HEK293 (cell line): ENCODE measurements around the gene LDLRAD4.

ENCODE experiments used
- CTCF ChIA-PET: fragments of 350-600 bp; formaldehyde crosslinking; extraction: SDS; loops from one replicate; lab custom pipeline; 2021; ENCODE audit warnings: antibody characterized with exemption; lab: Yijun Ruan, JAX
- POLR2A ChIA-PET: fragments of 300-600 bp; formaldehyde crosslinking; extraction: SDS; loops from one replicate; lab custom pipeline; 2020; ENCODE audit warnings: antibody characterized with exemption, inconsistent platforms; lab: Yijun Ruan, JAX
- H3K27ac ChIP-seq: fragments of 200-500 bp; sonication (Bioruptor generic); 2 replicates; pipeline ENCODE4 v1.5.1; 2014; ENCODE audit warnings: low read depth, low read length, control low read depth, inconsistent platforms; ENCODE audit errors: extremely low read depth
- H3K36me3 ChIP-seq, 2 experiments: fragments of 200-500 bp in 1 of 2; sonication (Bioruptor generic) in 1 of 2; 1 replicate in 1 of 2; 2 replicates in 1 of 2; pipeline ENCODE4 v1.5.1; 2014 to 2017; ENCODE audit warnings: inconsistent platforms in 2 of 2, low read length in 2 of 2; ENCODE audit not compliant: control insufficient read depth in 2 of 2, insufficient read depth in 1 of 2
- H3K4me1 ChIP-seq: fragments of 200-500 bp; sonication (Bioruptor generic); 2 replicates; pipeline ENCODE4 v1.5.1; 2014; ENCODE audit warnings: mild to moderate bottlenecking, low read length, inconsistent platforms; ENCODE audit not compliant: control insufficient read depth, insufficient read depth
- H3K4me3 ChIP-seq: 2 replicates; pipeline ENCODE4 v1.5.1; 2011; ENCODE audit warnings: low read depth, mild to moderate bottlenecking, control low read depth, low read length, moderate library complexity
- H3K9me3 ChIP-seq: fragments of 200-500 bp; sonication (Bioruptor generic); 2 replicates; pipeline ENCODE4 v1.5.1; 2014; ENCODE audit warnings: low read depth, low read length, inconsistent platforms; ENCODE audit not compliant: control insufficient read depth, insufficient read depth
- GLI2 ChIP-seq: fragments of 450-650 bp; formaldehyde crosslinking; IDR thresholded peaks from 2 replicates; pipeline ENCODE4; 2017; ENCODE audit warnings: missing biosample characterization, missing genetic modification characterization, low read depth, borderline replicate concordance
- HOXC10 ChIP-seq: sonication (generic); formaldehyde crosslinking; IDR thresholded peaks from 2 replicates; pipeline ENCODE4 v1.8.1; 2023; ENCODE audit warnings: mild to moderate bottlenecking, missing genetic modification reagents
- MEIS1 ChIP-seq: sonication (generic); formaldehyde crosslinking; IDR thresholded peaks from 2 replicates; pipeline ENCODE4 v1.8.1; 2022; ENCODE audit warnings: missing genetic modification reagents, mild to moderate bottlenecking, borderline replicate concordance
- SCRT2 ChIP-seq: fragments of 450-650 bp; formaldehyde crosslinking; IDR thresholded peaks from 2 replicates; pipeline ENCODE4 v1.5.1; 2016; ENCODE audit warnings: missing biosample characterization, missing genetic modification characterization
- YY2 ChIP-seq: fragments of 450-650 bp; formaldehyde crosslinking; IDR thresholded peaks from 2 replicates; pipeline ENCODE4 v1.5.1; 2016; ENCODE audit warnings: missing biosample characterization, missing genetic modification characterization
- ZFP41 ChIP-seq: fragments of 450-650 bp; formaldehyde crosslinking; IDR thresholded peaks from 2 replicates; pipeline ENCODE4 v1.5.1; 2016; ENCODE audit warnings: missing biosample characterization, missing genetic modification characterization, borderline replicate concordance
- ZNF174 ChIP-seq: fragments of 450-650 bp; formaldehyde crosslinking; IDR thresholded peaks from 2 replicates; pipeline ENCODE4 v1.5.0; 2017; ENCODE audit warnings: missing biosample characterization, mild to moderate bottlenecking, missing genetic modification characterization
- ZNF214 ChIP-seq: fragments of 450-650 bp; formaldehyde crosslinking; IDR thresholded peaks from 2 replicates; pipeline ENCODE4 v1.5.1; 2017; ENCODE audit warnings: missing biosample characterization, mild to moderate bottlenecking, missing genetic modification characterization, borderline replicate concordance
- ZNF248 ChIP-seq: fragments of 450-650 bp; formaldehyde crosslinking; IDR thresholded peaks from 2 replicates; pipeline ENCODE4 v1.5.1; 2017; ENCODE audit warnings: missing biosample characterization, missing genetic modification characterization
- ZNF274 ChIP-seq, 2 experiments: fragments of 200-500 bp in 1 of 2; fragments of 450-650 bp in 1 of 2; sonication (Bioruptor generic) in 1 of 2; formaldehyde crosslinking in 1 of 2; IDR thresholded peaks; 2 replicates each; pipeline versions ENCODE4 v1.5.1 to v1.6.1; 2014 to 2016; ENCODE audit warnings: borderline replicate concordance in 1 of 2, inconsistent platforms in 1 of 2, low read length in 1 of 2, missing biosample characterization in 1 of 2, missing genetic modification characterization in 1 of 2
- ZNF433 ChIP-seq: fragments of 450-650 bp; formaldehyde crosslinking; IDR thresholded peaks from 2 replicates; pipeline ENCODE4 v1.5.1; 2016; ENCODE audit warnings: missing biosample characterization, missing genetic modification characterization, low read depth
- ZNF521 ChIP-seq: fragments of 450-650 bp; formaldehyde crosslinking; IDR thresholded peaks from 2 replicates; pipeline ENCODE4 v1.5.1; 2017; ENCODE audit warnings: missing biosample characterization, mild to moderate bottlenecking, missing genetic modification characterization
- ZNF548 ChIP-seq: fragments of 450-650 bp; formaldehyde crosslinking; IDR thresholded peaks from 2 replicates; pipeline ENCODE4 v1.5.1; 2016; ENCODE audit warnings: missing biosample characterization, missing genetic modification characterization
- ZNF600 ChIP-seq: fragments of 450-650 bp; formaldehyde crosslinking; IDR thresholded peaks from 2 replicates; pipeline ENCODE4 v1.5.1; 2016; ENCODE audit warnings: missing biosample characterization, missing genetic modification characterization
- ZNF701 ChIP-seq: fragments of 450-650 bp; formaldehyde crosslinking; IDR thresholded peaks from 2 replicates; pipeline ENCODE4 v1.5.1; 2016; ENCODE audit warnings: missing biosample characterization, missing genetic modification characterization
- ZNF707 ChIP-seq: fragments of 450-650 bp; formaldehyde crosslinking; IDR thresholded peaks from 2 replicates; pipeline ENCODE4 v1.5.1; 2016; ENCODE audit warnings: missing biosample characterization, missing genetic modification characterization
- ZNF791 ChIP-seq: fragments of 450-650 bp; formaldehyde crosslinking; IDR thresholded peaks from 2 replicates; pipeline ENCODE4 v1.5.1; 2016; ENCODE audit warnings: missing biosample characterization, missing genetic modification characterization
- ZNF830 ChIP-seq: fragments of 450-650 bp; IDR thresholded peaks from 2 replicates; pipeline ENCODE4 v1.5.0; 2018; ENCODE audit warnings: missing biosample characterization, missing genetic modification characterization, low read depth, mild to moderate bottlenecking, moderate library complexity
- TF ChIP-seq, protein P1 (sequence below): fragments of 450-650 bp; formaldehyde crosslinking; IDR thresholded peaks from 2 replicates; pipeline ENCODE4 v1.5.1; 2016; ENCODE audit warnings: missing biosample characterization, missing genetic modification characterization
- TF ChIP-seq, protein P2 (sequence below): fragments of 450-650 bp; formaldehyde crosslinking; IDR thresholded peaks from 2 replicates; pipeline ENCODE4 v1.5.1; 2016; ENCODE audit warnings: missing biosample characterization, missing genetic modification characterization
- TF ChIP-seq, protein P3 (sequence below): fragments of 450-650 bp; formaldehyde crosslinking; IDR thresholded peaks from 2 replicates; pipeline ENCODE4 v1.5.1; 2017; ENCODE audit warnings: missing biosample characterization, missing genetic modification characterization

The LDLRAD4 gene

DNA sequence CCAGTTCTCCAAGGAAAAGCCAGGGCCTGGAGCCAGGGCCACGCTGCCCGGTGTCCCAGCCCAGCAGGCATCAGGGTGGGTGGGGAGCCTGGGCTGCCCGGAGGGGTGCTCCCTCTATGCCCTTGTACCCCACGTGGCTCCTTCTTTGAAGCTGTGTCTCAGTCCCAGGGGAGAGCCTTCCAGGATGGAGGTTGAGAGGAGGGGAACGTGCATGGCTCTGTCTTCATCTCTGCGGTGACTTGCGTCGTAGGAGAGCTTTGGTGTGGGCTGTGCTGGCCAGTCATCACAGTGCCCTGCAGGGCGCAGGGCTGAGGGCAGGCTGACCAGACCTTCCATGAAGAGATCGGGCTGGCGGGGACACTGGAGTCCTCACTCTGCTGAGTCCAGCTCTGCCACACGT, 197.2 kb downstream of the LDLRAD4 start:
- Histone ChIP-seq H3K4me3 (no peak overlapping the region), H3K9me3 (no peaks in the 10 kb centered on the region)
- POLR2A ChIA-PET: no interaction called here
- no peak for TF ChIP-seq ZNF600 (tag by site-specific recombination)
- no peak for TF ChIP-seq ZNF521
- no peak for TF ChIP-seq ZNF214 (tag by site-specific recombination)
- no peak for TF ChIP-seq YY2 (tag by site-specific recombination)
- TF ChIP-seq, protein P1, sequence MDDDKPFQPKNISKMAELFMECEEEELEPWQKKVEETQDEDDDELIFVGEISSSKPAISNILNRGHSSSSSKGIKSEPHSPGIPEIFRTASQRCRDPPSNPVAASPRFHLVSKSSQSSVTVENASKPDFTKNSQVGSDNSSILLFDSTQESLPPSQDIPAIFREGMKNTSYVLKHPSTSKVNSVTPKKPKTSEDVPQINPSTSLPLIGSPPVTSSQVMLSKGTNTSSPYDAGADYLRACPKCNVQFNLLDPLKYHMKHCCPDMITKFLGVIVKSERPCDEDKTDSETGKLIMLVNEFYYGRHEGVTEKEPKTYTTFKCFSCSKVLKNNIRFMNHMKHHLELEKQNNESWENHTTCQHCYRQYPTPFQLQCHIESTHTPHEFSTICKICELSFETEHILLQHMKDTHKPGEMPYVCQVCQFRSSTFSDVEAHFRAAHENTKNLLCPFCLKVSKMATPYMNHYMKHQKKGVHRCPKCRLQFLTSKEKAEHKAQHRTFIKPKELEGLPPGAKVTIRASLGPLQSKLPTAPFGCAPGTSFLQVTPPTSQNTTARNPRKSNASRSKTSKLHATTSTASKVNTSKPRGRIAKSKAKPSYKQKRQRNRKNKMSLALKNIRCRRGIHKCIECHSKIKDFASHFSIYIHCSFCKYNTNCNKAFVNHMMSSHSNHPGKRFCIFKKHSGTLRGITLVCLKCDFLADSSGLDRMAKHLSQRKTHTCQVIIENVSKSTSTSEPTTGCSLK (tag by site-specific recombination): no peak
- TF ChIP-seq ZNF830 (tag by site-specific recombination): no peak
- no peak for TF ChIP-seq GLI2 (tag by site-specific recombination)
- no peak for TF ChIP-seq ZNF174 (tag by site-specific recombination)
- TF ChIP-seq, protein P2, sequence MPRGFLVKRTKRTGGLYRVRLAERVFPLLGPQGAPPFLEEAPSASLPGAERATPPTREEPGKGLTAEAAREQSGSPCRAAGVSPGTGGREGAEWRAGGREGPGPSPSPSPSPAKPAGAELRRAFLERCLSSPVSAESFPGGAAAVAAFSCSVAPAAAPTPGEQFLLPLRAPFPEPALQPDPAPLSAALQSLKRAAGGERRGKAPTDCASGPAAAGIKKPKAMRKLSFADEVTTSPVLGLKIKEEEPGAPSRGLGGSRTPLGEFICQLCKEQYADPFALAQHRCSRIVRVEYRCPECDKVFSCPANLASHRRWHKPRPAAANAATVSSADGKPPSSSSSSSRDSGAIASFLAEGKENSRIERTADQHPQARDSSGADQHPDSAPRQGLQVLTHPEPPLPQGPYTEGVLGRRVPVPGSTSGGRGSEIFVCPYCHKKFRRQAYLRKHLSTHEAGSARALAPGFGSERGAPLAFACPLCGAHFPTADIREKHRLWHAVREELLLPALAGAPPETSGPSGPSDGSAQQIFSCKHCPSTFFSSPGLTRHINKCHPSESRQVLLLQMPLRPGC (tag by site-specific recombination): no peak
- no peak for TF ChIP-seq MEIS1 (CRISPR knock-in tag)
- TF ChIP-seq ZNF791 (tag by site-specific recombination): no peak
- TF ChIP-seq HOXC10: no peak
- no peak for TF ChIP-seq ZNF548 (tag by site-specific recombination)
- no peak for TF ChIP-seq ZNF248 (tag by site-specific recombination)
- no peak for TF ChIP-seq ZNF274 (IDR thresholded peaks at IDR 0.05; ENCODE audit: low read length)
- no peak for TF ChIP-seq ZNF274 (tag by site-specific recombination; IDR thresholded peaks at IDR 0.05; ENCODE audit: borderline replicate concordance)
- TF ChIP-seq SCRT2: no peak
- no peak for TF ChIP-seq ZNF701
- no peak for TF ChIP-seq ZNF707 (tag by site-specific recombination)
- TF ChIP-seq ZFP41: no peak
- TF ChIP-seq, protein P3, sequence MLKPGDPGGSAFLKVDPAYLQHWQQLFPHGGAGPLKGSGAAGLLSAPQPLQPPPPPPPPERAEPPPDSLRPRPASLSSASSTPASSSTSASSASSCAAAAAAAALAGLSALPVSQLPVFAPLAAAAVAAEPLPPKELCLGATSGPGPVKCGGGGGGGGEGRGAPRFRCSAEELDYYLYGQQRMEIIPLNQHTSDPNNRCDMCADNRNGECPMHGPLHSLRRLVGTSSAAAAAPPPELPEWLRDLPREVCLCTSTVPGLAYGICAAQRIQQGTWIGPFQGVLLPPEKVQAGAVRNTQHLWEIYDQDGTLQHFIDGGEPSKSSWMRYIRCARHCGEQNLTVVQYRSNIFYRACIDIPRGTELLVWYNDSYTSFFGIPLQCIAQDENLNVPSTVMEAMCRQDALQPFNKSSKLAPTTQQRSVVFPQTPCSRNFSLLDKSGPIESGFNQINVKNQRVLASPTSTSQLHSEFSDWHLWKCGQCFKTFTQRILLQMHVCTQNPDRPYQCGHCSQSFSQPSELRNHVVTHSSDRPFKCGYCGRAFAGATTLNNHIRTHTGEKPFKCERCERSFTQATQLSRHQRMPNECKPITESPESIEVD: no peak
- TF ChIP-seq, all 188 proteins: peak for 0
- no peaks in the 10 kb centered on the region for H3K36me3 ChIP-seq
- H3K4me1 ChIP-seq: no peaks in the 10 kb centered on the region; the same call in 1 of the 2 replicates
- CTCF ChIA-PET: no interaction called here
- no peak overlapping the region for H3K27ac ChIP-seq

DNA sequence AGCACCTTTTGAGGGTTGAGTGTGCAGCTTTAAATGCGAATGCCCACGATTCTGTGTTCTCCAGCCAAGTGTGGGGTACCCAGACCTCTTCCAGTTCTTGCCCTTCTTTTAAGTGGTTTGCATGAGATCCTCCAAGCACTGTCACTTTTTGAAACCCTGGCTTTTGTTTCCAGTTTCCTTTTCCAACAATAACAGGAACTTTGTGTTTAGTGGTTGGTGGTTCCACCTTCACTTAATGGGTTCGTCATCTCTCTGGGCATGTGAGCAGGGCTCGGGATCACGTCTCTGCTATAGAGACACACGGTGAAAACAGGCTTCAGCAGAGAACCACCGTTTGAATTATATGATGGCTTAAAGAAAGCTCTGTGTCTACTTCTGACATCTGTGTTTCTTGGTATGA, 197.6 kb downstream of the LDLRAD4 start:
- no peak for TF ChIP-seq ZNF433 (tag by site-specific recombination)
- Histone ChIP-seq H3K9me3 (no peaks in the 10 kb centered on the region), H3K4me1 (no peaks in the 10 kb centered on the region; the same call in 1 of the 2 replicates), H3K27ac (no peak overlapping the region), H3K36me3 (no peaks in the 10 kb centered on the region), H3K4me3 (no peak overlapping the region)
- ChIA-PET POLR2A (interaction anchor here (0.6 kb wide), 1 partner anchor 1124 kb away, joined by 5 read pairs; no protein-coding TSS in a partner anchor), CTCF (no interaction called here)
